ENCODE measurements around the gene UBE2F. TPM values are rescaled to one million over a fixed set of nuclear protein-coding genes. Genes with fewer than 3 reads are reported as not detected.

Gene UBE2F, protein sequence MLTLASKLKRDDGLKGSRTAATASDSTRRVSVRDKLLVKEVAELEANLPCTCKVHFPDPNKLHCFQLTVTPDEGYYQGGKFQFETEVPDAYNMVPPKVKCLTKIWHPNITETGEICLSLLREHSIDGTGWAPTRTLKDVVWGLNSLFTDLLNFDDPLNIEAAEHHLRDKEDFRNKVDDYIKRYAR
- 10 to 100 TPM; 40.5 to 50.6 (median 45.8) TPM for polyA plus RNA-seq (ENCODE audit: insufficient read length in 4 of 4)

DNA sequence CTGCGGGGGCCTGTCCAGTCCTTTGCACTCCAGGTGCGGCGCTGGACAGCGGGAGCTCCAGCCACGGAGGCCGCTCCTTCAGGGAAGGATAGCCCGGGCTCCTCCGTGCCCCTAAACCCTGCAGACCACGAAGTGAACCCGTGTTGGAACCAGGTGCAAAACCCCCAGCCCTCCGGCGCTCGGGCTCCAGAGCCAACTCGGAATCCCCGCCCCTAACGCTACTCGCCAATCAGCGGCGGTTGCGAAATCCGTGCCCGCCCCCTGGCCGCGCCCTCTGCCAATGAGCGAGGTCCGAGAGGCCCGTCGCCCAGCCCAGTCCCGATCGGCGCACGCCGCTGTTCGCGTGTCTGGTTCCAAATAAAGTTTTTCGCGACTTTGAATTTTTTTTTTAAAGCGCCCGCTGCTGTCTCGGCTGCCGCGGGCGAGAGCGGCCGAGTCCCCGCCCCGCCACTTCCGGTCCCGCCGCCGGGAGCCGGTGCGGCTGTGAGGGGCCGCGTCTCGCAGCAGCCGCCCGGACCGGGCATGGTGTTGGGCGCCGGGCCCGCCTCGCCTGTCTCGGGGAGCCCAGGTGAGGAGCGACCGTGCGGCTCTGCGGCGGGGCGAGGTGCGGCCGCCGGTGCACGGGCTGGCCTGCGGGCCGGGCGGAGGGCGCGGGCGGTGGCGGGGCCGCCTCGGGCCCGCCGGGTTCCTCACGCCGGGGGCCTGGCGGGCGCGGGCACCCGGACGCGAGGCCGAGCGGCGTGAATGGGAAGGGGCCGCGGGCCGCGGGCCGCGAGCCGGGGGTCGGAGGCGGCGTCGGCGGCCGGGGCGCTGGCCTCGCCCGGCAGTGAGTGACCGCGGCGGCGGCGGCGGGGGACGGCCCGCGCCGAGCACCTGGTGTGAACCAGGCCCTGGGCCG is at the start of gene UBE2F:
Gene UBE2F (plus strand): TSS at position 450 of the 898 bp plus-strand sequence. CDS start 6,094 bp downstream, outside the sequence.
- peak; percentile 85 to 94 (median 92) for DNase-seq (ENCODE audit: low read depth in 4 of 4, low spot score in 3 of 4)

DNA sequence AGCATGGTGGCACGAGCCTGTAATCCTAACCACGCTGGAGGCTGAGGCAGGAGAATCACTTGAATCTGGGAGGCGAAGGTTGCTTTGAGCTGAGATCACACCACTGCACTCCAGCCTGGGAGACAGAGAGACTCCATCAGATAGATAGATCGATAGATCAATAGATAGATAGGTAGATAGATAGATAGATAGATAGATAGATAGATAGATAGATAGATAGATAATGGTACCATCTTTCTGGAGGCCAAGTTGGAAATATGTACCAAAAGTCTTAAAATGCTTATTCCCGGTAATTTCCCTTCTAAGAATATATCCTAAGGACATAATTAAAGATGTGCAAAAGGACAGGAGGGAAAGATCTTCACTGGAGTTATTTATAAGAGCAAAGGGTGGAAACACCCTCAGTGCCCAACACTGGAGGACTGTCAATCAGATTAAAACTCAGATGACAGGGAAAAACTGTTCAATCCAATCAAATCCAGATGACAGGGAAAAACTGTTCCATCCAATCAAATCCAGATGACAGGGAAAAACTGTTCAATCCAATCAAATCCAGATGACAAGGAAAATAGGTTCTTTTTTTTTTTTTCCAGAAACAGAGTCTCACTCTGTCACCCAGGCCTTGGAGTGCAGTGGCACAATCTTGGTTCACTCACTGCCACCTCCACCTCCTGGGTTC is 49.0 kb upstream of the UBE2F start:
- DNase-seq (ENCODE audit: low read depth in 4 of 4, low spot score in 3 of 4): no peak

DNA sequence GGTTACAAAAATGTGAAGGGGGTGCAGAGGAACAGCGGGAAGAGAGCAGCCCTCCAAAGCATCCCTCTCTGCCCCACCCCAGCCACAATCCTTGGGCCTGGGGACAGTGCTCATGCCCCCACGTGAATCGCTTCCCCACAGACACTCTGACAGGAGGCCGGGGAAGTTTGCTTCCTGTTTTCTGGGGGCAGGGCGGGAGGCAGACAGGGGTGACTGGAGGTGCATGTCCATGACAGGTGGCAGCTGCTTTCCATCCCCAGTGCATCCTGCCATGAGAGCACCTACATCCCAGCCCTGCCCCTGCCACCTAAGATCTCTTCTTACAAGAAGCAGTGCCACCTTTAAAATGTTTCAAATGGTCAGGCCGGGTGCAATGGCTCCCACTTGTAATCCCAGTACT is 47.2 kb upstream of the UBE2F start:
- no peak for DNase-seq (ENCODE audit: low read depth in 4 of 4, low spot score in 3 of 4)

DNA sequence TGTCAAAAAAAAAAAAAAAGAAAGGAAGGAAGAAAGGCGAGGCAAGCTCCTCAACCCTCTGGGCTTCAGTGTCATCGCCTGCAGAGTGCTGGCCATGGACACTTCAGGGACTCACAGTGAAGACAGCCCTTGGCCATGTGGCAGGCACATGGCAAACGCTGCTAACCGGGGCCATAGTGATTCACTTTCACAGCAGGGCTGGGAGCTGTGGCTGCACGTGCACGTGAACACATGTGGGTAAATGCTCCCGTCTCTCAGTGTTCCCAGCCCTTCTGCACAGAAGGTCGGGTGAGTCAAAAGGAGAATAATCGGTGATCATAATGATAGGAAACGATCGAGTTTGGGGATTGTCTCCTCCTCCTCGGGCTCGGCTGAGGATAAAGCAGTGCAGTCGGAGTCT is 46.1 kb upstream of the UBE2F start:
- DNase-seq (ENCODE audit: low read depth in 4 of 4, low spot score in 3 of 4): no peak

DNA sequence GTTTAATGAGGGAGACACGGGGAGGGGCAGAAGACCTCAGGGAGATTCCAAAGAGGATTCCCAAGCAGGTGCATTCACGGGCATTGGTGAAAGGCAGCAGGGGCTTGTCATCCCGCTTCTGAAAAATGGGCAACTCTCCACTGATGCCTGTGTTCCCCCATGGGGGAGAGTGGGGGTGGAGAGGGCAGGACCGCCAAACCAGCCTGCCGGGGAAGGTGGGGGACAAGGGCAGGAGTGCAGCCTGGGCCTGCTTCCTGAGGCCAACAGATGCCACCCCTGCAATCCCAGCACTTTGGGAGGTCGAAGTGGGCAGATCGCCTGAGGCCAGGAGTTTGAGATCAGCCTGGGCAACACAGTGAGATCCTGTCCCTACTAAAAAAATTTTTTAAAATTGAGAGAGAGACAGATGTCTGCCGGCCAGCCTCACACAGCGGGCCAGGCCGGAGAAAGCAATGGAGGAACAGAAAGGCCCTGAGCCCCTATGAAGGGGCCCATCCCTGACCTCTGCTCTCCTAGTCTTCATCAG is 44.8 kb upstream of the UBE2F start:
- no peak for DNase-seq (ENCODE audit: low read depth in 4 of 4, low spot score in 3 of 4)

DNA sequence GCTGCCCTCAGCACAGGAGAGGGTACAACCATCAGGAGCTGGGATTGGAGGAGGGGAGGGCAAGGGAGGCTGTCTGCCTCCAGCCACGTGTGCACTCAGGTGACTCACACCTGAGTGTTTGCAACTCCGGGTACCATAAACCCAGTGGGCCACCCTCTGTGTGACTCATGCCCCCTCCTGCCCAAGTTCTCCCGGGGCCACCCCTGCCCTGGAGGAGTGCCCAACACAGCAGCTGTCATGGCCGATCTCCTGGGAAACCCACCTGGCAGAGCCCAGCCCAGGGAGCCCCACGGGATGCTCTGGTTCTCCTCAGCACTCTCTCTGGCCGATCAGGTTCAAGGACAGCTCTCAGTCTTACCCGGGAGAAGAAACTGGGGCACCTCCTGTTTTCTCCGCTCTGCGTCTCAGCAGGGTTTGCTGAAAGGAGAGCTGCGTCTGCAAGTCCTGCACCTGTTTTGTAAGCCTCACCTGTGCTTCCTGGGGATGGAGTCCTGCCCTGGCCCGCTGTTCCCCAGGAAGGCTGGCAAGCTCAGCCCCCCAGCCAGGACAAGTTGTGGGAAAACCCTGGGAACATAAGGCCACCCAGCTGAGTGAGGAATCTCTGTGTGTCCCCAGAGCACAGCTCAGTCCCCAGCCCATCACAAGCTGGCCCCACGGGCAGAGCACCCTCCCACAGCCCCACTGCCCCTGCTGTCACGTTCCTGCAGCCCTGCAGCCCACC is 44.0 kb upstream of the UBE2F start:
- no peak for DNase-seq (ENCODE audit: low read depth in 4 of 4, low spot score in 3 of 4)

DNA sequence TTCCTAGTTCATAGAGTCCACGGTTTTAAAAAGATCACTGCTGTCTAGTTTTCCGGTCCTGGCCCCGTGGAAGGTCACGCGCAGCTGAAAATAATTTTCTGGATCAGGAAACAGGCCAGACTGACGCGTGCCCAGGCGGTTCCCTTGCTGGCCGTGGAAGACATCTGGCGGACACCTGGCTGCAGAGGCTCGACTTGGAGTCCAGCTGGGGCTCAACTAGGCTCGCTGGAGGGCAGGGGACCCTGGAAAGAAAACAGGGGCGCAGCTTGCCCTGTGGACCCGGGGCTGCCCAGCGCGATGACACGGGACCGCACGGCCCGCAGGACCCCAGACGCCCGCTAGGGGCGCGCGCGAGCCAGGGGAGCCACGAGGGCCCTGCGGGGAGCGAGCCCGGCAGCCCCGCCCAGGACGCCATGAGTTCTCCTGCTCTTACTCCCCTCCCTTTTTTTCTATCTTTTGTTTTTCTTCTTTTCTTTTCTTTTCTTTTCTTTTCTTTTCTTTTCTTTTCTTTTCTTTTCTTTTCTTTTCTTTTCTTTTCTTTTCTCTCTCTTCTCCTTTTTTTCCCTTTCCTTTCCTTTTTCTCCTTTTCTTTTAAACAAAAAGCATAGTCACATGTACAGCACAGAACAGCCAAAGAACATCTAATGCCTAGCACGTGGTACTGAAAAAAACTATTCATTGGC is 43.2 kb upstream of the UBE2F start:
- DNase-seq (ENCODE audit: low read depth in 4 of 4, low spot score in 3 of 4): no peak

DNA sequence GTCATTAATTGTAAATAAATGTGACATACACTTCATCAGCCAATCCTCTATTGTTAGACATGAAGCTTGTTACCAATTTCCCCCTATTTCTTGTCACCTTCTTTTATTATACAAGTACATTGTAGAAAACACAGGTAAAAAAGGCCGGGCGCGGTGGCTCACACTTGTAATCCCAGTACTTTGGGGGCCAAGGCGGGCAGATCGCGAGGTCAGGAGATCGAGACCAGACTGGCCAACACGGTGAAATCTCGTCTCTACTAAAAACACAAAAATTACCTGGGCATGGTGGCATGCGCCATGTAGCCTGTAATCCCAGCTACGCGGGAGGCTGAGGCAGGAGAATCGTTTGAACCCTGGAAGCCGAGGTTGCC is 42.7 kb upstream of the UBE2F start:
- no peak for DNase-seq (ENCODE audit: low read depth in 4 of 4, low spot score in 3 of 4)

DNA sequence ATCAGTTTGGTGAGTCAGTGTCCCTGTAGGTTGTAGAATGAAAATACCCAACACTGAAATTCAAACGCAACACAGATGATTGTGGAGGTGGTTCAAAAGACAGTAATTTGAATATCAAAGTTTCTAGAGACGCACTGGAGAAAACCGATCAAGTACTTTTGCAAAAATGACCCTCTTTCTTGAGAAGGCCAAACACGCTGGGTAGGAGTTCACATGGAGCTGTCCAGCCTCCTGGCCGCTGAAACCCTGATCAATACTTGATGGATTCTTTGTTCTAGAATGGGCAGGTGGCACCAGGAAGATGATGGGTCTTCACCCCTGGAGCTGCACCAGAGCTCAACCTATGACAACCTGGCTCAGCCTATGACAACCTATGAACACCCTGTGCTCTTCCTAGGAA is 39.7 kb upstream of the UBE2F start:
- DNase-seq (ENCODE audit: low read depth in 4 of 4, low spot score in 3 of 4): no peak

DNA sequence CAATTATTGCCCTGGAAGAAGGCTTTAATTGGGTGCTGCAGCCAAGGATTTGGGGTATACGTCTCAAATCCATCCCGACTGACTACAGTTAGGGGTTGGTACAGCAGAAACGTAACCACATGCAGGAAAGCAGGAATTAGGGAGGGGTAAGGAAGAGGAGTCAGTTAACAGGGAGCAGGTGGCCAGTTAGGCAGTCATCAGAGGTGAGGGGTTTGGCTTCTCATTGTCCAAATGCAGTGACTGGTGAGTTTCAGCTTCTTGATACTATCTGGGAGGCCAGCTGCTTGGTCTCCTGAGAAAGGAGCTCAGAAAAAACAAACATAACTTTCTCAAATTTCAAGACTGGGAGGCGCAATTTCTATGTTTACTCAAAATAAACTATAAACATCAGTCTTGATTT is 38.8 kb upstream of the UBE2F start:
- DNase-seq (ENCODE audit: low read depth in 4 of 4, low spot score in 3 of 4): no peak

DNA sequence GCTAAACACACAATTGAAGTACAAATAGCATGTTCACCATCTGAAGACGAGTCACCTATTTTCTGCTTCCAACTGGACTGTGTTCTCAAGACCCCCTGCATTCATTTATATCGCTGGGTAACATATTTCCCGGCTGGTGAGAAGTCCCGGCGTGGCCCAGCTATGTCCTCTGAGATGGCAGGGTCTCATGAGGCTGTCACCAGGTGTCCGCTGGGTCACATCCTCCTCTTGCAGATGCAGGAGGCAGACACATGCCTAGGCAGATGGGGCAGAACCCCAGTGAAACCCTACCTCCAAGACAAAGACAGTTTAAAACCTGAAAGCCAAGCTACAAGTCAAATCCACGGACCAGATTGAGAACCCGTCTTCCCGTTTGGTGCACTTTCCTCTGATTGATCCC is 36.8 kb upstream of the UBE2F start:
- no peak for DNase-seq (ENCODE audit: low read depth in 4 of 4, low spot score in 3 of 4)

DNA sequence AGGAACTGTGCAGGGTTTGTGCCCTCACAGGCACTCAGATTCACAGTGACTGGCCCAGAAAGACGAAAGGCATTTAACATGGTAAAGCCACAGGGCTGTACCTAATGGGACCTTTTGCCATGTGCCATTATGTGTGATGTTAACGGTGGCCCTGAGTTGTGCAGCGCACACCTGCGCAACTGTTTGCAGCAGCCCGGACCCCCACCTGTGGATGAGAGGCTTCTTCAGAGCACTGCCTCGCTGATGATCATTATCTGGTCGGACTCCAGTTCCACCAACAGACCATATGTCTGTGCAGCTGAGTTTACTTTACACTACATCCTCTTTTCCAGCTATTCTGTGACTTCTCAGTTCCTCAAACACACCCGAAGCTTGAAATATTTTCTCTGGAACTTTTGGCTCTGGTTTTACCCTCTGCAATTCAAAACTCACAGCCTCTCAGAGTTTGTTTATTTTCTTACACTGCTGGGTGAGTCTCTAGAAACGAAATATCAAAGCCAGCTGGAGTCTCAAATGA is 35.6 kb upstream of the UBE2F start:
- DNase-seq (ENCODE audit: low read depth in 4 of 4, low spot score in 3 of 4): no peak

DNA sequence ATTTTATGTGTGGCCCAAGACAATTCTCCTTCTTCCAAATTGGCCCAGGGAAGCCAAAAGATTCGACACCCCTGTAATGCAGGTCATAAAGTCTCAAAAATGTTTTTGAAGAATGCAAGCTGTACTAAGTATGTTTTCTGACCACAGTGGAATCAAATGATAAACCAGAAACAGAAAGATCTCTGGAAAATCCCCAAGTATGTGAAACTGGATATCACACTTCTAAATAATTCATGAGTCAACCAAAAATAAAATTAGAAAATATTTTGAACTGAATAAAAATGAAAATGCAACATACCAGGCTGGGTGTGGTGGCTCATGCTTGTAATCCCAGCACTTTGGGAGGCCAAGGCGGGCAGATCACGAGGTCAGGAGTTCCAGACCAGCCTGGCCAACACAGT is 34.1 kb upstream of the UBE2F start:
- DNase-seq (ENCODE audit: low read depth in 4 of 4, low spot score in 3 of 4): no peak

DNA sequence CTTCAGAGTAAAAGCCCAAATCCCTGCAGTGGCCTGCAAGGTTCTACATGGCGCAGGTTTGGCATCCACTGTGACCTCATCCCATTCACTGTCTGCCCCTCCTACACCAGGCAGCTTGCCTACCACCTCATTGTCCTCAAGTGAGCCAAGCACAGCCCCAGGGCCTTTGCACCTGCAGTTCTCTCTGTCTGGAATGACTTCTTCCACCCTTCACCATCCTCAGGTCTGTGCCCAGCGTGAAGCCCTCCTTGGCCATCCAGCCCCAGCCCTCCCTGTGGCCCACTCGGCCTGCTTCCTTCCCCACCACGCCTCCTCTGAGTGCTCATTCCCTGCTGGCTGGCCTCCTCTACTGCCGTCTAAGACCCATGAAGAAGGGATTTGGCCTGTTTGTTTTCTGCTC is 32.6 kb upstream of the UBE2F start:
- DNase-seq (ENCODE audit: low read depth in 4 of 4, low spot score in 3 of 4): no peak

DNA sequence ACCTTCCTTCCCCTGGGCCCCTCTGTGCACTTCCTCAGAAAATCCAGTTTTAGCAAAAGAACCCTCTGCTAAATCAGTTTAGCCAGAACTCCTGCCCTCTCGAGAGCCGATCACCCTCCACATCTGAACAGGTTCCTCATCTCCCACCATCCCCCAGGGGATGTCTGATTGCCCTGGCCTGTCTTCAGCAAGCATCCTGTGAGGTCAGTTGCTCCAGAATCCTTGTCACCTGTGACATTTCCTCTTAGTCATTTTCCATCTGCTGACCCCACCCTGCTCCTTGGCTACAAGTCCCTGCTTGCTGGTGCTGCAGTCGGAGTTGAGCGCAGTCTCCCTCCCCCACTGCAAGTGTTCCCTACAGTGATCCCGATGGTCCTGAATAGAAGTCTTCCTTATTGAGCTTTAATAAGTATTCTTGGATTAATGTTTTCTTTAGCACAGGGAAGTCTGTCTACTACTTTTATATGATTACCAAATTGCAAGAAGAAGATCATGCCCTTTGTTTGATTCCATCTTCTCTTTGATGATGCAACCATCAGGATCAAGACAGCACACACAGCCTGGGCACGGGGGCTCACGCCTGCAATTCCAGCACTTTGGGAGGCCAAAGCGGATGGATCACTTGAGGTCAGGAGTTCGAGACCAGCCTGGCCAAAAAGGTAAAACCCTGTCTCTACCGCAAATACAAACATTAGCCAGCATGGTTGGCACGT is 30.9 kb upstream of the UBE2F start:
- DNase-seq (ENCODE audit: low read depth in 4 of 4, low spot score in 3 of 4): no peak

DNA sequence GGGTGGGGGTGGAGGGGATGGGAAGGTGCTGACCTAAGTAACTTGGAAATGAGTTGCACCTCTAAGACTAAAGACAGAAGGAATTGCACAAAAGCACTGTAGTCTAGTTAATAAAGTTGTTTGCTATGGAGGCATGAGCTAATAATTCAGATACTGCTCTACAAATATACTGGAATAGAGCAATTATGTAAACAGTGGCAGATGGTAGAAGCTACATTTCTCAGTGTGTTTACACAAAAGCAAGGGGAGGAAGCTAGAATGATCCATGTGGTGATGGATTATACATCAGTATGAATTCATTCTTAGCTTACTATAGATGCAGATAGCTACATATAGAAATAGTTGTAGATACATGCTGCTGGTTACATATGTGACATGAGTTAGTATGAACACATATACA is 27.6 kb upstream of the UBE2F start:
- no peak for DNase-seq (ENCODE audit: low read depth in 4 of 4, low spot score in 3 of 4)

DNA sequence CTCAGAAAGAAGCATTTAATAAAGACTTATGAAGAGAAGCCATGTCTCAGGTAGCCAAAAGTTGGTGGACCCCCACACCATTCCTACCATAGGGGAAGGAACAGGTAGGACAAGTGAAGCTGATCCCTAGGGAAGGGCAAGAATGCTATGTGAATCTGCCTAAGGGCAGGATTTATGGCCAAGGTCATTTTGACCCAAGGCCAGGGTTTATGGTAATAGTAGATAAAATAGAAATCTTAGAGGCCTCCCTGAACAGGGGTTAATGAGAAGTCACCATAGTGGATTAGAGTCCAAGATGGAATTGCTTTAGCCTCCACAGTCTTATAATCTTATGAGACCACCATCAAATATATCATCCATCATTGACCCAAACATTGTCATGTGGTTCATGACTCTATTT is 26.0 kb upstream of the UBE2F start:
- no peak for DNase-seq (ENCODE audit: low read depth in 4 of 4, low spot score in 3 of 4)

DNA sequence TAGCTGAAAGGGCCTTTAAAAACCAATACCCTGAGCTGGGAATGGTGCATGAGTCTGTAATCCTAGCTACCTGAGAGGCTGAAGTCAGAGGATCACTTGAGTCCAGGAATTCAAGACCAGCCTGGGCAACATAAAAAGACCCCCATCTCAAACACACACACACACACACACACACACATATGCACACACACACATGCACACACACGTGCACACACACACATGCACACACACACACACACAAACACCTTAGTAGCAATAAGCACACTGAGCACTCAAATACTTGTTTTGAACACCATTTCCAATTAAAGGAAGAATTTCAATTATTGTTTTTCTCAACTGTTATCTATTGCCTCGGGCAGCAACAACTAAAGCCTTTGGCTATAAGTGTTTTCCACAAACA is 25.6 kb upstream of the UBE2F start:
- no peak for DNase-seq (ENCODE audit: low read depth in 4 of 4, low spot score in 3 of 4)

DNA sequence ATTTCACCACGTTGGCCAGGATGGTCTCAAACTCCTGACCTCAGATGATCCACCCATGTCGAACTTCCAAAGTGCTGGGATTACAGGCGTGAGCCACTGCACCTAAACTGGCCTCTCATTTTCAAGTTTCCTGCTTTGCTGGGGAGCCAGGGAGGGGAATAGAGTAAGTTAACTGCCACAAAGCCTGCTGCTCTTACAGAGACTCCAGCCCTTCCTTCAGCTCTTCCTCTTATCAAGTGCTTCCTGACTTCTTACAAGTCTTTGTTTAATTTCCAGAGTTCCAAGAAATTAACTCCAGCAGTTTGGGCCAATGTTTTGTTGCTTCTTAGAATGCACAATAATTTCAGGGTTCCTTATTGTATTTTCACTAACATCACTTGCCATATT is 24.3 kb upstream of the UBE2F start:
- DNase-seq (ENCODE audit: low read depth in 4 of 4, low spot score in 3 of 4): no peak
